GM21360 (cell line): Measurements from ENCODE around the gene CREB5.

Source experiments
- ATAC-seq: cut with Tn5 transposase; IDR thresholded peaks from one replicate; pipeline ENCODE4 v1.9.1; 2021; ENCODE audit warnings: mild to moderate bottlenecking, moderate library complexity; ENCODE audit not compliant: unreplicated experiment

Gene CREB5

GRCh38 chr7:28433699-28434219 lies 21.4 kb downstream of the CREB5 start:
- no peak for ATAC-seq

- no peak for ATAC-seq
Measured at GRCh38 chr7:28434510-28434909, 22.2 kb downstream of the CREB5 start.

- ATAC-seq, result no peak
Measured at GRCh38 chr7:28435152-28435551, 22.8 kb downstream of the CREB5 start.

GRCh38 chr7:28435732-28436378 lies 23.5 kb downstream of the CREB5 start:
- ATAC-seq, result no peak

- no peak for ATAC-seq
Measured at GRCh38 chr7:28440055-28440601, 27.8 kb downstream of the CREB5 start.

- ATAC-seq, result no peak
Measured at GRCh38 chr7:28442540-28443420, 30.5 kb downstream of the CREB5 start.

- ATAC-seq, result no peak
Measured at GRCh38 chr7:28446131-28446530, 33.8 kb downstream of the CREB5 start.

- no peak for ATAC-seq
Measured at GRCh38 chr7:28447071-28447470, 34.8 kb downstream of the CREB5 start.

- no peak for ATAC-seq
Measured at GRCh38 chr7:28448708-28449107, 36.4 kb downstream of the CREB5 start.

- ATAC-seq, result no peak
Measured at GRCh38 chr7:28452681-28453080, 40.4 kb downstream of the CREB5 start.

- ATAC-seq, result no peak
Measured at GRCh38 chr7:28455486-28455885, 43.2 kb downstream of the CREB5 start.

GRCh38 chr7:28456044-28456443 lies 43.7 kb downstream of the CREB5 start:
- no peak for ATAC-seq

- no peak for ATAC-seq
Measured at GRCh38 chr7:28458732-28459131, 46.4 kb downstream of the CREB5 start.

GRCh38 chr7:28459306-28459705 lies 47.0 kb downstream of the CREB5 start:
- no peak for ATAC-seq

- ATAC-seq, result no peak
Measured at GRCh38 chr7:28465697-28466096, 53.4 kb downstream of the CREB5 start.

GRCh38 chr7:28466341-28466740 lies 54.0 kb downstream of the CREB5 start:
- ATAC-seq, result no peak

GRCh38 chr7:28466885-28467284 lies 54.6 kb downstream of the CREB5 start:
- no peak for ATAC-seq

GRCh38 chr7:28469562-28469961 lies 57.2 kb downstream of the CREB5 start:
- no peak for ATAC-seq

- ATAC-seq, result no peak
Measured at GRCh38 chr7:28470344-28470743, 58.0 kb downstream of the CREB5 start.

- no peak for ATAC-seq
Measured at GRCh38 chr7:28472332-28472731, 60.0 kb downstream of the CREB5 start.

GRCh38 chr7:28473571-28474281 lies 61.4 kb downstream of the CREB5 start:
- ATAC-seq, result no peak
